Bronchial epithelial cell (primary cell): ENCODE measurements around the gene IMMT. TPM values are rescaled to one million over a fixed set of nuclear protein-coding genes. Genes with fewer than 3 reads are reported as not detected.
"Not testable (repeated sequence)": the region's sequence is repeated elsewhere in the genome, so short reads cannot be mapped to it uniquely, and the experiment has no call there.

Source experiments
- DNase-seq: peaks from one replicate; pipeline ENCODE4 v3.0.0-alpha.2; 2010; ENCODE audit warnings: low read depth
- FAIRE-seq: peaks from 2 replicates; lab custom pipeline; 2011; peaks lifted over from hg19 to GRCh38; lab: Jason Lieb, UNC
- H3K27me3 ChIP-seq: 2 replicates; pipeline ENCODE4 v1.5.1; 2011; ENCODE audit warnings: low read length; ENCODE audit not compliant: control insufficient read depth, insufficient read depth
- H3K36me3 ChIP-seq: 2 replicates; pipeline ENCODE4 v1.5.1; 2011; ENCODE audit warnings: low read length; ENCODE audit not compliant: control insufficient read depth, insufficient read depth
- H3K4me3 ChIP-seq: 2 replicates; pipeline ENCODE4 v1.5.1; 2011; ENCODE audit warnings: mild to moderate bottlenecking, low read depth, low read length, control low read depth
- total RNA-seq: library from RNA; depleted of rRNA; stranded (reverse); fragments of >200 nt; gene quantifications from 2 replicates; pipeline ENCODE4 v1.2.1, GENCODE V29; 2014
- TF ChIP-seq, protein P1 (sequence below): IDR thresholded peaks from 2 replicates; pipeline ENCODE4 v1.5.1; 2011; ENCODE audit warnings: mild to moderate bottlenecking, moderate library complexity, low read length, control low read depth, inconsistent platforms; ENCODE audit not compliant: insufficient read depth, severe bottlenecking

Gene IMMT
- total RNA-seq, 1 donor from 2014 or later: 32.4 TPM

GRCh38 chr2:86230961-86231360 is 35.7 kb upstream of the IMMT start:
- TF ChIP-seq, protein P1, sequence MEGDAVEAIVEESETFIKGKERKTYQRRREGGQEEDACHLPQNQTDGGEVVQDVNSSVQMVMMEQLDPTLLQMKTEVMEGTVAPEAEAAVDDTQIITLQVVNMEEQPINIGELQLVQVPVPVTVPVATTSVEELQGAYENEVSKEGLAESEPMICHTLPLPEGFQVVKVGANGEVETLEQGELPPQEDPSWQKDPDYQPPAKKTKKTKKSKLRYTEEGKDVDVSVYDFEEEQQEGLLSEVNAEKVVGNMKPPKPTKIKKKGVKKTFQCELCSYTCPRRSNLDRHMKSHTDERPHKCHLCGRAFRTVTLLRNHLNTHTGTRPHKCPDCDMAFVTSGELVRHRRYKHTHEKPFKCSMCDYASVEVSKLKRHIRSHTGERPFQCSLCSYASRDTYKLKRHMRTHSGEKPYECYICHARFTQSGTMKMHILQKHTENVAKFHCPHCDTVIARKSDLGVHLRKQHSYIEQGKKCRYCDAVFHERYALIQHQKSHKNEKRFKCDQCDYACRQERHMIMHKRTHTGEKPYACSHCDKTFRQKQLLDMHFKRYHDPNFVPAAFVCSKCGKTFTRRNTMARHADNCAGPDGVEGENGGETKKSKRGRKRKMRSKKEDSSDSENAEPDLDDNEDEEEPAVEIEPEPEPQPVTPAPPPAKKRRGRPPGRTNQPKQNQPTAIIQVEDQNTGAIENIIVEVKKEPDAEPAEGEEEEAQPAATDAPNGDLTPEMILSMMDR: no peak
- no peaks in the 10 kb centered on the region for H3K36me3 ChIP-seq
- H3K27me3 ChIP-seq: no peaks in the 10 kb centered on the region
- FAIRE-seq (no peak), DNase-seq (no peak)
- H3K4me3 ChIP-seq: no peak overlapping the region

- DNase-seq: no peak
- no peaks in the 10 kb centered on the region for H3K36me3 ChIP-seq
- H3K4me3 ChIP-seq: no peak overlapping the region
- TF ChIP-seq, protein P1: no peak
- no peaks in the 10 kb centered on the region for H3K27me3 ChIP-seq
- no peak for FAIRE-seq
These were observed 34.0 kb upstream of the IMMT start for GRCh38 chr2:86229221-86229620.

- not testable (repeated sequence) for H3K27me3 ChIP-seq, H3K4me3 ChIP-seq, FAIRE-seq, H3K36me3 ChIP-seq
- peak; percentile 16 for DNase-seq
These were observed 33.3 kb upstream of the IMMT start for GRCh38 chr2:86228574-86228973.

DNA sequence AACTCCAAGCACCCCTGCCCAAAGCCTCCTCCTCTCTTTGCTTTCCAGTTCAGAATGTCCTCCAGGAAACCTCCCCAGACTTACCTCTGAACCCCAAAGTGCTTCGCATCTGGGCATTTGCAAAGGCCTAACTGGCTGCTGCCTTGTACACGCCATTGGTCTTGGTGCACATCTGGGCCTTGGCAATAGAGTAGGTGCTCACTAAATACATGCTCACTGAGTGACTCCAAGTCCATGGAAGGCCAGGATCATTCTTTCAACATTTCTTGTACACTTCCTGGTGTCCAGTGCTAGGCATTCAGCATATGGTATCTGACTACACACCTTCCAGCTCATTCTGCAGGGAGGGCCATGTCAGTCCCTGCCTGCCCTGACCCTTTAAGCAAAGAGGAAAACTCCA is 32.4 kb upstream of the IMMT start:
- DNase-seq: no peak
- TF ChIP-seq, protein P1: no peak
- FAIRE-seq: no peak

DNA sequence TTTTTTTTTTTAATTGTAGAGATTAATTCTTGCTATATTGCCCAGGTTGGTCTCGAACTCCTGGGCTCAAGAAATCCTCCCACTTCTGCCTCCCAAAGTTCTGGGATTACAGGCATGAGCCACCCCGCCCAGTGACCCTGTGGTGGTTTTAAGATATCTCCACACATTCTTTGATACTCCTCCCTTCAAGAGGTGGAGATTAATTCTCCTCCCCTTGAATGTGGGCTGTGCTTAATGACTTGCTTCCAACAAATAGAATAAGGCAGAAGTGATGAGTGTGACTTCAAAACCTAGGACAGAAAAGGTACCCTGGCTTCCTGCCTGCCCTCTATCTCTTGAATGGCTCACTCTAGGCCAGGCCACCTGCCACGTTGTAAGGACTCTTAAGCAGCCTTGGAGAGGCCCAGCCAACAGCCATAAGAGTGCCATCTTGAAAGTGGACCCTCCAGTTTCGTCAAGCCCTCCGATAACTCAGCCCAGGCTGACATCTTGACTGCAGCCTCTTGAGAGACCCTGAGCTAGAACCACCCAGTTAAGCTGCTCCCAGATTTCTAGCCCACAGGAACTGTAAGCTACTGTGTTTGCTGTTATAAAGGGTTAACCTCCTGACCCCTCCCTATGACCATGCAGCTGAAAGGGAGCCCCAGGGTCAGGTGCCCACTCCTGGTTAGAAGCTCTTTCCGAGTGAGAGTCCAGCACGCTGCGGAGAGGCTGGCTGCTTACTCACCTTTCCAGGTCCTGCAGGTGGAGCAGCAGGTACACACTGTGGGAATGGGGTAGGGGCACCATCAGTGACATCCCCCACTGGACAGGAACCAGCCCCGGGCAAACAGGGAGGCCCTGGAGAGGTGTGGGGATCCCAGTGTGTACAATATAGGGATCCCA is 31.6 kb upstream of the IMMT start:
- no peaks in the 10 kb centered on the region for H3K27me3 ChIP-seq
- DNase-seq: no peak
- no peak for FAIRE-seq
- TF ChIP-seq, protein P1: no peak
- H3K36me3 ChIP-seq: no peaks in the 10 kb centered on the region
- H3K4me3 ChIP-seq: no peak overlapping the region

More for the DNA sequence above, 32.4 kb upstream of the IMMT start:
- Histone ChIP-seq H3K27me3 (no peaks in the 10 kb centered on the region), H3K4me3 (no peak overlapping the region), H3K36me3 (no peaks in the 10 kb centered on the region)

GRCh38 chr2:86226070-86226469 is 30.8 kb upstream of the IMMT start:
- FAIRE-seq: no peak
- TF ChIP-seq, protein P1: no peak

More at GRCh38 chr2:86226070-86226469, 30.8 kb upstream of the IMMT start:
- DNase-seq: no peak
- Histone ChIP-seq H3K36me3 (no peaks in the 10 kb centered on the region), H3K4me3 (no peak overlapping the region), H3K27me3 (no peaks in the 10 kb centered on the region)
